ENCODE results near the gene SRSF7. TPM values are rescaled to one million over a fixed set of nuclear protein-coding genes. Genes with fewer than 3 reads are reported as not detected.
"Not testable (repeated sequence)": the region's sequence is repeated elsewhere in the genome, so short reads cannot be mapped to it uniquely, and the experiment has no call there.

Gene SRSF7
- polyA plus RNA-seq, 12 donors = 87.4 to 148 (median 125) TPM; not detected in 1

- not testable (repeated sequence) for DNase-seq
Measured at GRCh38 chr2:38708491-38708890, 42.7 kb downstream of the SRSF7 start.

GRCh38 chr2:38706846-38707345 lies 44.3 kb downstream of the SRSF7 start:
- DNase-seq = no peak

GRCh38 chr2:38704664-38705063 lies 46.5 kb downstream of the SRSF7 start:
- no peak for DNase-seq

DNA sequence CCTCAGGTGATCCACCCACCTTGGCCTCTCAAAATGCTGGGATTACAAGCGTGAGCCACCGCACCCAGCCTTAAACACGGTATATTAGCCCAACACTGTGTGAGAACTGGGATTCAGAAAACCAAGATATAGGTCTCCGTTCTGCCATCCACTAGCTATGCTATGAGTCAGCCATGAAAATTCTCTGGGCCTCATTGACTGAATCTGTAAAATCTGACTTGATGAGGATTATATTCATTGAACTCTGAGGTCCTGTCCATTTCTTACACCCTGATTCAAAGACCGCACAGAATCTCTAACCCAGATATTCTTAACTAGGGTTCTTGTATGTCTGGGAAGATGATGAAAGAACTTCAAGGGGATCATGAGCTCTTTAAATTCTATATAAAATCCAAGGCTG lies 47.8 kb downstream of the SRSF7 start:
- DNase-seq = not testable (repeated sequence)

DNA sequence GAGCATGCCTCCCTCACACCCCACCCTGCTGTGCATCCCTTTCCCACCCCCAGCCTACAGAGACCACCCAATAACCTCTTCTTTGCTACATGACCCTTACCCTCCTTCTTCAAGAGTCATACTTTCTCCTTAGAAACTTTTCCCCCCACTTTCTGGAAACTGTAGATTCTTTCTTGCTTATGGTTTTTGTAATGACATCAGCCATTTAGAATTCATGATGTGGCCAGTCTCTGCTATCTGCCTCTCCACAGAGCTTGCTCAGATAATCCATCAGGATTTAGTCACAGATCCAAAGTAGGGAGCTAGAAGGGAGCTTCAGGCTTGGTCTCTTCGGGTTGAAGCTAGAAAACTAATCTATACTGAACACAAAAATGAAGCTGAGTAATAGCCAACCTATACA lies 48.7 kb downstream of the SRSF7 start:
- no peak for DNase-seq

- no peak for DNase-seq
Measured at GRCh38 chr2:38701542-38701941, 49.6 kb downstream of the SRSF7 start.

- no peak for DNase-seq
Measured at GRCh38 chr2:38700881-38701458, 50.2 kb downstream of the SRSF7 start.

DNA sequence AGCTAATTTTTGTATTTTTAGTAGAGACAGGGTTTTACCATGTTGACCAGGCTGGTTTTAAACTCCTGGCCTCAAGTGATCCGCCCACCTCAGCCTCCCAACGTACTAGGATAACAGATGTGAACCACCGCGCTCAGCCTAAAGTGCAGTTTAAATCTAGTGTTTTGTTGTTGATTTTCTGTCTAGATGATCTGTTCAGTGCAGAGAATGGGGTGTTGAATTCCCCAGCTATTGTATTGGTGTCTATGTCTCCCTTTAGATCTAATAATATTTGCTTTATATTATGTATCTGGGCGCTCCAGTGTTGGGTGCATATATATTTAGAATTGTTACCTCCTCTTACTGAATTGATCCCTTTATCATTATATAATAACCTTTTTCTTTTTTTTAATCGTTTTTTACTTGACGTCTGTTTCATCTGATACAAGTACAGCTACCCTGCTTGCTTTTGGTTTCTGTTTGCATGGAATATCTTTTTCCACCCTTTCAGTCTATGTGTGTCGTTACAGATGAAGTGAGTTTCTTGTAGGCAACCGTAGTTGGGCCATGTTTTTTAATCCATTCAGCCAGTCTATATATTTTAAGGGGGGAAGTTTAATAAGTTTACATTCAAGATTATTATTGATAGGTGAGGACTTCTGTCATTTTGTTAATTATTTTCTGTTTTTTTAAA lies 50.9 kb downstream of the SRSF7 start:
- DNase-seq = no peak

DNA sequence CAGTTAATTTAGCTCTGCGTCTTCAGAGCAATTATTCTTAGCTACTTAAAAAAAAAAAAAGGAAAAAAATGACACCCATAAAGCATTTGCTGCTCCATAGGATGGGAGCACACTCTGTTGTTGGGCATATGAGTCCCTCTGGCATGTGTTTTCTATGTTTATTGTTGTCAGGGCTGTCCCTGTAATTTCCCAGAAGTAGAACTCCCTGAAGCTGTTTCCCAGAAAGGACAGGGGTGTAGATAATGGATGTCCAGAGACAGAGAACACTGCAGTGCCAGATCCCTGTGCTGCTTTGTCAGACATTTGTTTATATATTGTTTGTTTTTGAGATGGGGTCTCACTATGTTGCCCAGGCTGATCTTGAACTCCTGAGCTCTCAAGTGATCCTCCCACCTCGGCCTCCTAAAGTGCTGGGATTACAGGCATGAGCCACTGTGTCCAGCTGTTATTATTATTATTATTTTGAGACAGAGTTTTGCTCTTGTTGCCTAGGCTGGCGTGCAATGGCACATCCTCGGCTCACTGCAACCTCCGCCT lies 52.6 kb downstream of the SRSF7 start:
- DNase-seq = no peak

DNA sequence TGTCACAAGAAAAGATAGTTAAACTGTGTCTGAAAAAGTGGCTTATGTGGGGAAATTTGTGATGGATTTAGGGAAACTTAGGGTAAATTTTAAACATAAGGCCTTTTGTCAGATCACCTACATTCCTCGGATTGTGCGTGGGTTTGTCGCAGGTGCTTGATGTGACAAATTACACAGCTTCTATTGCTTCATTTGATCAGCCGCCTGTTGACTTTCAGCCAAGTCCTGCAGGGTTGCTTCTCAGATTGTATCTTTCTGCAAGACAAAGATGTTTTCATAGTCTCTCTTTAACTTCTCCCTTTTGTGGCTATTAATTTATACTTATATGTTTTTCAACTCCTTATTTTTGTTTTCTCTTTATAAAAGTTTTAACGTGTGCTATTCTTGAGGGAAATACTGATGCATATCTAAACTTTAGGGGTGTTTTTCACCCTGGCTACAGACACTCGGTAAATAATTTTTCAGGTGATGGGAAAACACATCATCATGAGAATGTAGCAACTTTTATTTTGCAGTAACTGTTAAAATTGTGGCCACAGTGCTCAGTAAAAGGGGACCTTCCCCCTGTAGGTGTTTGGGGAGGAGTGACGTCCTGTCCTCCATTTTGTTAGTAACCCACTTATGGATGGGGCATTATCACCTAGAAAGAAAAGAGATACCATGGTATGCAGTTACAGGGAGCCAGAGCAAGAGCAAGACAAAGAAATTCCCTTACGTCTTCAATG lies 53.9 kb downstream of the SRSF7 start:
- no peak for DNase-seq

Other genes with a start within 250 kb of the SRSF7 start
- gene HNRNPLL, start 148.4 kb downstream of the SRSF7 start, polyA plus RNA-seq (ENCODE audit: insufficient read length in 12 of 12) = 10 to 100 TPM in 11 of 12 donors, not detected in 1; 21.9 to 46.2 (median 37.7) TPM
- gene GALM, start 85.2 kb downstream of the SRSF7 start, polyA plus RNA-seq (ENCODE audit: insufficient read length in 12 of 12) = 10 to 100 TPM in 9 of 12 donors, 1 to 10 TPM in 2, not detected in 1; 8.9 to 18.4 (median 12.4) TPM
- 10 to 100 TPM in 11 of 12 donors, not detected in 1; 10.1 to 17.2 (median 15.3) TPM for gene GEMIN6, start 26.8 kb upstream of the SRSF7 start, polyA plus RNA-seq (ENCODE audit: insufficient read length in 12 of 12)
- gene DHX57, start 124.6 kb upstream of the SRSF7 start, polyA plus RNA-seq (ENCODE audit: insufficient read length in 12 of 12) = 10 to 100 TPM in 11 of 12 donors, not detected in 1; 16.5 to 44.3 (median 22.5) TPM
- gene MORN2, start 124.6 kb upstream of the SRSF7 start, polyA plus RNA-seq (ENCODE audit: insufficient read length in 12 of 12) = 10 to 100 TPM in 9 of 12 donors, 1 to 10 TPM in 1, not detected in 2; 9.2 to 21.1 (median 13.8) TPM
- gene ARHGEF33, start 138.5 kb upstream of the SRSF7 start, polyA plus RNA-seq (ENCODE audit: insufficient read length in 12 of 12) = 1 to 10 TPM in 6 of 12 donors, under 1 TPM in 4, not detected in 2; 0.81 to 1.9 (median 1.2) TPM

Data from muscle of arm (tissue), 12 donors.